ENCODE data around the gene OPCML. TPM values are rescaled to one million over a fixed set of nuclear protein-coding genes. Genes with fewer than 3 reads are reported as not detected.

The OPCML gene
- total RNA-seq, 1 donor from 2014 or later, result not detected

GRCh38 chr11:132831272-132831671, 701.0 kb downstream of the OPCML start:
- no peaks in the 10 kb centered on the region for H3K9me3 Mint-ChIP-seq
- intact Hi-C loops (cut with micrococcal nuclease), result no loop called here
- ChIA-PET POLR2A (no interaction called here), CTCF (no interaction called here)
- no peaks in the 10 kb centered on the region for H3K27me3 Mint-ChIP-seq
- no peak overlapping the region for H3K27ac Mint-ChIP-seq
- no peak for ATAC-seq (ENCODE audit: low read depth)
- H3K36me3 Mint-ChIP-seq (ENCODE audit: low read depth), result no peaks in the 10 kb centered on the region
- H3K4me3 Mint-ChIP-seq, result no peak overlapping the region
- DNase-seq, result no peak
- no peaks in the 10 kb centered on the region for H3K4me1 Mint-ChIP-seq
- no peak for TF ChIP-seq CTCF (IDR thresholded peaks at IDR 0.05)

GRCh38 chr11:132824642-132825041, 707.7 kb downstream of the OPCML start:
- H3K27ac Mint-ChIP-seq, result no peak overlapping the region
- ATAC-seq (ENCODE audit: low read depth) (no peak), DNase-seq (no peak)
- ChIA-PET CTCF (no interaction called here), POLR2A (no interaction called here)
- H3K27me3 Mint-ChIP-seq, result no peaks in the 10 kb centered on the region
- H3K36me3 Mint-ChIP-seq (ENCODE audit: low read depth), result no peaks in the 10 kb centered on the region
- H3K4me1 Mint-ChIP-seq, result no peaks in the 10 kb centered on the region
- no peak overlapping the region for H3K4me3 Mint-ChIP-seq
- intact Hi-C loops (cut with micrococcal nuclease), result no loop called here
- TF ChIP-seq CTCF (IDR thresholded peaks at IDR 0.05), result no peak
- H3K9me3 Mint-ChIP-seq, result no peaks in the 10 kb centered on the region

- DNase-seq (no peak), ATAC-seq (ENCODE audit: low read depth) (no peak)
- H3K4me1 Mint-ChIP-seq, result no peaks in the 10 kb centered on the region
- H3K9me3 Mint-ChIP-seq, result no peaks in the 10 kb centered on the region
- CTCF ChIA-PET, result no interaction called here
- no peaks in the 10 kb centered on the region for H3K36me3 Mint-ChIP-seq (ENCODE audit: low read depth)
- H3K4me3 Mint-ChIP-seq, result no peak overlapping the region
- POLR2A ChIA-PET, result no interaction called here
- intact Hi-C loops (cut with micrococcal nuclease), result no loop called here
- no peak overlapping the region for H3K27ac Mint-ChIP-seq
- no peaks in the 10 kb centered on the region for H3K27me3 Mint-ChIP-seq
- TF ChIP-seq CTCF (IDR thresholded peaks at IDR 0.05), result no peak
Measured at GRCh38 chr11:132822276-132822675, 710.0 kb downstream of the OPCML start.

- Mint-ChIP-seq H3K4me3 (no peak overlapping the region), H3K27me3 (no peaks in the 10 kb centered on the region), H3K27ac (no peak overlapping the region), H3K36me3 (ENCODE audit: low read depth) (no peaks in the 10 kb centered on the region), H3K9me3 (peaks cover 3% of the 10 kb centered on the region), H3K4me1 (no peaks in the 10 kb centered on the region)
- ATAC-seq (ENCODE audit: low read depth) (no peak), DNase-seq (no peak)
- ChIA-PET CTCF (no interaction called here), POLR2A (no interaction called here)
- intact Hi-C loops (cut with micrococcal nuclease), result no loop called here
- TF ChIP-seq CTCF (IDR thresholded peaks at IDR 0.05), result no peak
Measured at GRCh38 chr11:132821499-132821898, 710.8 kb downstream of the OPCML start.

GRCh38 chr11:132821014-132821413, 711.3 kb downstream of the OPCML start:
- ChIA-PET CTCF (no interaction called here), POLR2A (no interaction called here)
- no peaks in the 10 kb centered on the region for H3K27me3 Mint-ChIP-seq
- H3K4me3 Mint-ChIP-seq, result no peak overlapping the region
- H3K27ac Mint-ChIP-seq, result no peak overlapping the region
- no peaks in the 10 kb centered on the region for H3K36me3 Mint-ChIP-seq (ENCODE audit: low read depth)
- intact Hi-C loops (cut with micrococcal nuclease), result no loop called here
- H3K9me3 Mint-ChIP-seq, result peaks cover 3% of the 10 kb centered on the region
- H3K4me1 Mint-ChIP-seq, result no peaks in the 10 kb centered on the region
- ATAC-seq (ENCODE audit: low read depth), result no peak
- no peak for TF ChIP-seq CTCF (IDR thresholded peaks at IDR 0.05)
- no peak for DNase-seq

All from activated B cell treated with CpG ODN at 0.5 μM for 24 hours (primary cell).